BLaER1 (cell line): ENCODE results near the gene PPBP.

Experiments used
- H3K27ac ChIP-seq: shearing (Covaris generic); formaldehyde crosslinking; 2 replicates; pipeline ENCODE4 v1.8.1; 2022
- H3K27me3 ChIP-seq: shearing (Covaris generic); formaldehyde crosslinking; 2 replicates; pipeline ENCODE4 v1.8.1; 2022
- H3K36me3 ChIP-seq: shearing (Covaris generic); formaldehyde crosslinking; 2 replicates; pipeline ENCODE4 v1.8.1; 2022
- H3K4me1 ChIP-seq: shearing (Covaris generic); formaldehyde crosslinking; 2 replicates; pipeline ENCODE4 v1.8.1; 2022
- H3K4me2 ChIP-seq: shearing (Covaris generic); formaldehyde crosslinking; 2 replicates; pipeline ENCODE4 v1.8.1; 2022
- H3K4me3 ChIP-seq: shearing (Covaris generic); formaldehyde crosslinking; 2 replicates; pipeline ENCODE4 v1.8.1; 2022
- H3K9ac ChIP-seq: shearing (Covaris generic); formaldehyde crosslinking; 2 replicates; pipeline ENCODE4 v1.8.1; 2022
- H3K9me3 ChIP-seq: shearing (Covaris generic); formaldehyde crosslinking; 2 replicates; pipeline ENCODE4 v1.8.1; 2022
- H4K20me1 ChIP-seq: shearing (Covaris generic); formaldehyde crosslinking; 2 replicates; pipeline ENCODE4 v1.8.1; 2022
- Cebpa-rat ChIP-seq: shearing (Covaris generic); IDR thresholded peaks from 2 replicates; pipeline ENCODE4 v1.8.1; 2022

Gene PPBP

DNA sequence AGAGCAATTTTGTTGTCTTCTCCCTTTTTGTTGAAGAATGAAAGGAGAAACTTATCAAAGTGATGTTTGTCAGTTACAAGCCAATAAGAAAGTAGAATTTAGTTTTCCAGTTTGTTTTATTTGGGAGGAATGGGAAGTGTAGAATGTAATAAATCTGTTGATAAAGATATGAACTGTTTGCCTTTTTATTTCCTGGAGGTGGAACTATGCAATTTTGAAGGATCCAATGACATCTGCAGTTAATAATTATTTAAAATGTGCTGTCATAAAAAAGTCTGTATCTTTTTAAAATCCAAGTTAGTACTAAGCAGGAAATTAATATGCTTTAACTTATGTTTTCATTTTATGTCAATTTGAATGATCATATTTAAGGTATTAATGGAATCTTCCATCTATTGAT, 51.0 kb downstream of the PPBP start:
- no peak overlapping the region for H3K4me2 ChIP-seq
- no peaks in the 10 kb centered on the region for H4K20me1 ChIP-seq
- H3K36me3 ChIP-seq, result no peaks in the 10 kb centered on the region
- TF ChIP-seq Cebpa-rat, result no peak
- H3K4me3 ChIP-seq, result no peak overlapping the region
- H3K27me3 ChIP-seq, result no peaks in the 10 kb centered on the region
- no peaks in the 10 kb centered on the region for H3K4me1 ChIP-seq
- no peaks in the 10 kb centered on the region for H3K9me3 ChIP-seq
- H3K27ac ChIP-seq, result no peak overlapping the region
- H3K9ac ChIP-seq, result no peak overlapping the region
